ENCODE data around the gene CEACAM6. TPM values are rescaled to one million over a fixed set of nuclear protein-coding genes. Genes with fewer than 3 reads are reported as not detected.

Gene CEACAM6
- total and polyA plus RNA-seq, 2 donors (not counting 1 experiment from before 2014, with no cell fraction given) = not detected

DNA sequence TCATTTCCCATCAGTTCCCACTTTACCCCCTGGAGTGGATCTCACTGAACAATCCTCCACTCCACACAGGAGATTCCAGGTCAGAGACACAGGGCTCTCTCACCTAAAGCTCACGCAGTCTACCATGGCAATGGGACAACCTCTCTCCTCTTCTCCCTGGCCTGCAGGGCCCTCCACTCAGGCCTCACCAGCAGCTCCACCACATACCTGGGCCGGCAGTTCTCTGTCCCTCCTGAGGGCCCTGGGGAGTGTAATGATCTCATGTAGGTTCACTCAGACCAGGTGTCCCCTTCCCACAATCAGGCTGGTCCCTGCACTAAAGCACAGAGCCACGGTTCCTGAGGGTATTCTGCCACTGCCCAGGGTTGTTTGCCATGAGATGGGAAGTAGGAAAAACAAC is 56.7 kb downstream of the CEACAM6 start:
- Mint-ChIP-seq H3K4me3 (no peak overlapping the region), H3K4me1 (peaks cover 18% of the 10 kb centered on the region), H3K9me3 (ENCODE audit: insufficient read depth) (no peaks in the 10 kb centered on the region), H3K27ac (no peak overlapping the region), H3K27me3 (no peaks in the 10 kb centered on the region)
- 100% methylated on average over 1 of the region's 3 CpGs for WGBS (ENCODE audit: insufficient coverage)
- Histone ChIP-seq H4K20me1 (ENCODE audit: control insufficient read depth, insufficient read depth, low read length, poor library complexity, severe bottlenecking) (no peaks in the 10 kb centered on the region), H3K4me1 (ENCODE audit: control insufficient read depth in 2 of 2, insufficient read depth in 2 of 2, low read length in 2 of 2) (peaks cover 10 to 25% of the 10 kb centered on the region in 2 donors), H2AFZ (ENCODE audit: insufficient read depth, low read depth, low read length, poor library complexity, severe bottlenecking) (no peak overlapping the region), H3K4me3 (ENCODE audit: control extremely low read depth in 1 of 5, extremely low read depth in 1 of 5, insufficient read depth in 1 of 5, low read depth in 2 of 5, low read length in 4 of 5) (no peak overlapping the region), H3K9ac (ENCODE audit: low read length) (no peak overlapping the region), H3K27me3 (replicated peaks in 1 of 4; ENCODE audit: control extremely low read depth in 1 of 4, control insufficient read depth in 3 of 4, insufficient read depth in 4 of 4, low read length in 3 of 4) (no peaks in the 10 kb centered on the region), H3K36me3 (replicated peaks in 1 of 2; ENCODE audit: control extremely low read depth in 1 of 2, control insufficient read depth in 1 of 2, extremely low read depth in 1 of 2, insufficient read depth in 2 of 2, low read length in 1 of 2) (no peaks in the 10 kb centered on the region), H3K9me3 (ENCODE audit: control extremely low read depth in 1 of 3, control insufficient read depth in 2 of 3, insufficient read depth in 1 of 3, low read length in 2 of 3) (no peaks in the 10 kb centered on the region), H3K27ac (ENCODE audit: low read length in 2 of 2) (no peak overlapping the region), H3K4me2 (replicated peaks; ENCODE audit: low read depth, low read length, poor library complexity, severe bottlenecking) (no peak overlapping the region), H3K79me2 (ENCODE audit: control insufficient read depth, insufficient read depth, low read length) (no peaks in the 10 kb centered on the region)
- ATAC-seq (ENCODE audit: low read depth) (no peak), DNase-seq (no peak)
- CTCF ChIA-PET = interaction anchor here (1.0 to 2.7 kb wide), 4 partner anchors 9 to 18 kb away, joined by 3 to 13 read pairs (median 8); partner anchors contain the start of gene CEACAM3
- POLR2A ChIA-PET = no interaction called here
- intact Hi-C loops (cut with micrococcal nuclease) = no loop called here
- TF ChIP-seq, protein P1, sequence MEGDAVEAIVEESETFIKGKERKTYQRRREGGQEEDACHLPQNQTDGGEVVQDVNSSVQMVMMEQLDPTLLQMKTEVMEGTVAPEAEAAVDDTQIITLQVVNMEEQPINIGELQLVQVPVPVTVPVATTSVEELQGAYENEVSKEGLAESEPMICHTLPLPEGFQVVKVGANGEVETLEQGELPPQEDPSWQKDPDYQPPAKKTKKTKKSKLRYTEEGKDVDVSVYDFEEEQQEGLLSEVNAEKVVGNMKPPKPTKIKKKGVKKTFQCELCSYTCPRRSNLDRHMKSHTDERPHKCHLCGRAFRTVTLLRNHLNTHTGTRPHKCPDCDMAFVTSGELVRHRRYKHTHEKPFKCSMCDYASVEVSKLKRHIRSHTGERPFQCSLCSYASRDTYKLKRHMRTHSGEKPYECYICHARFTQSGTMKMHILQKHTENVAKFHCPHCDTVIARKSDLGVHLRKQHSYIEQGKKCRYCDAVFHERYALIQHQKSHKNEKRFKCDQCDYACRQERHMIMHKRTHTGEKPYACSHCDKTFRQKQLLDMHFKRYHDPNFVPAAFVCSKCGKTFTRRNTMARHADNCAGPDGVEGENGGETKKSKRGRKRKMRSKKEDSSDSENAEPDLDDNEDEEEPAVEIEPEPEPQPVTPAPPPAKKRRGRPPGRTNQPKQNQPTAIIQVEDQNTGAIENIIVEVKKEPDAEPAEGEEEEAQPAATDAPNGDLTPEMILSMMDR (IDR thresholded peaks at IDR 0.05) = no peak
- no peak for TF ChIP-seq EZH2 (IDR thresholded peaks at IDR 0.05; ENCODE audit: borderline replicate concordance, insufficient read depth, low read depth, low read length, poor library complexity, severe bottlenecking)

GRCh38 chr19:41813911-41814310 is 58.6 kb downstream of the CEACAM6 start:
- H4K20me1 ChIP-seq (ENCODE audit: control insufficient read depth, insufficient read depth, low read length, poor library complexity, severe bottlenecking) = no peaks in the 10 kb centered on the region
- no peak overlapping the region for H3K4me3 ChIP-seq (ENCODE audit: control extremely low read depth in 1 of 5, extremely low read depth in 1 of 5, insufficient read depth in 1 of 5, low read depth in 2 of 5, low read length in 4 of 5)
- TF ChIP-seq, protein P1 (IDR thresholded peaks at IDR 0.05) = no peak
- no peak for TF ChIP-seq EZH2 (IDR thresholded peaks at IDR 0.05; ENCODE audit: borderline replicate concordance, insufficient read depth, low read depth, low read length, poor library complexity, severe bottlenecking)
- H3K4me2 ChIP-seq (replicated peaks; ENCODE audit: low read depth, low read length, poor library complexity, severe bottlenecking) = no peak overlapping the region
- no peaks in the 10 kb centered on the region for H3K9me3 Mint-ChIP-seq (ENCODE audit: insufficient read depth)
- intact Hi-C loops (cut with micrococcal nuclease) = no loop called here
- H3K4me3 Mint-ChIP-seq = no peak overlapping the region
- H3K4me1 ChIP-seq (ENCODE audit: control insufficient read depth in 2 of 2, insufficient read depth in 2 of 2, low read length in 2 of 2) = peaks cover 10 to 21% of the 10 kb centered on the region in 2 donors
- H3K4me1 Mint-ChIP-seq = peaks cover 18% of the 10 kb centered on the region
- H3K9ac ChIP-seq (ENCODE audit: low read length) = no peak overlapping the region
- DNase-seq (no peak), ATAC-seq (ENCODE audit: low read depth) (no peak)
- 90% methylated on average over 4 of the region's 4 CpGs for WGBS (ENCODE audit: insufficient coverage)
- no peaks in the 10 kb centered on the region for H3K9me3 ChIP-seq (ENCODE audit: control extremely low read depth in 1 of 3, control insufficient read depth in 2 of 3, insufficient read depth in 1 of 3, low read length in 2 of 3)
- no peaks in the 10 kb centered on the region for H3K27me3 ChIP-seq (replicated peaks in 1 of 4; ENCODE audit: control extremely low read depth in 1 of 4, control insufficient read depth in 3 of 4, insufficient read depth in 4 of 4, low read length in 3 of 4)
- ChIA-PET CTCF (interaction anchor here (1.1 to 1.6 kb wide), 3 partner anchors 18 to 60 kb away, joined by 3 to 4 read pairs (median 3); no protein-coding TSS in a partner anchor), POLR2A (no interaction called here)
- no peak overlapping the region for H2AFZ ChIP-seq (ENCODE audit: insufficient read depth, low read depth, low read length, poor library complexity, severe bottlenecking)
- H3K36me3 ChIP-seq (replicated peaks in 1 of 2; ENCODE audit: control extremely low read depth in 1 of 2, control insufficient read depth in 1 of 2, extremely low read depth in 1 of 2, insufficient read depth in 2 of 2, low read length in 1 of 2) = no peaks in the 10 kb centered on the region
- no peak overlapping the region for H3K27ac ChIP-seq (ENCODE audit: low read length in 2 of 2)
- H3K27ac Mint-ChIP-seq = no peak overlapping the region
- H3K27me3 Mint-ChIP-seq = no peaks in the 10 kb centered on the region
- H3K79me2 ChIP-seq (ENCODE audit: control insufficient read depth, insufficient read depth, low read length) = no peaks in the 10 kb centered on the region
